HG03457 (cell line): Measurements from ENCODE around the gene MXD3.

ENCODE experiments used
- ATAC-seq: cut with Tn5 transposase; IDR thresholded peaks from one replicate; pipeline ENCODE4 v1.9.1; 2021; ENCODE audit warnings: moderate number of reproducible peaks; ENCODE audit not compliant: unreplicated experiment

Gene MXD3

DNA sequence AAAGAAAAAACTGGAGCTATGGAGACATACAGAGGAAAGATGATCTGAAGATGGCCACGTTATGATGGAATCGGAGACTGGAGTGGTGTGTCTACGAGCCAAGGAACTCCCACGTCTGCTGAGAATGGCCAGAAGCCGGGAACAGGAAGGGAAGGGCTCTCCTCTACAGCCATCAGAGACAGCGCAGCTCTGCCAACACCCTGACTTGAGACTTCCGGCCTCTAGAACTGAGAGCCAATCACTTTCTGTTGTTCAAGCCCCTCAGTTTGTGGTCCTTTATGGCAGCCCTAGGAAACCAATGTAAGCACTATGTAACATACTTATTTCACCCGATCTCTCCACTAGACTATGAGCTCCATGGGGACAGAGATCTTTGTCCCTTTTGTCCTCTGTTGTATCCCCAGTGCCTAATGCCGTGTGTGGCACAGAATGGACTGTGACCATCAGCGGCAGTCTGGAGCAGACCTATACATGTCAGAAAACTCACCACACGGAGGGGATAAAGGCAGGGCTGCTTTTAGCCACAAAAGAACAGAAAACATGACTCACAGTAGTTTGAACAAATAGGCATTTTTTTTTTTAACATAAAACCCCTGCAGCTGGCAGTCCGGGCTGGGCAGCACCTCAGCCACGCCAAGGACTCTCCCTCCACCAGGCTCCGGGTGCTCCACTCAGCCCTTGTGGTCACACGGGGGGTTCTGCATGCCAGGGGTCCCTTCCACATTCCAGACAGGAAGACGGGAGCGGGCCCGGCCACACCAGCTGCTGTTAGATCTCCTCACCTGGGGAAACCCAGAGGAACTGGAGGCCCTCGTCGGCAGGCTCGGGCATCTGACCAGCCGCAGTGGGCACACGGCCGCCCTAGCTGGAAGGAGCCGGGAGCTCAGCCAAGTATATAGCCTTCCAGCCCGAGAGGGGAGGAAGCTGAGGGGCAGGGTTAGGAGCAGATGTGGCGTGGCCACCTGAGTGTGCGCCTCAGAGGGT is 16.1 kb upstream of the MXD3 start:
- ATAC-seq: no peak

- no peak for ATAC-seq
These were observed 14.2 kb upstream of the MXD3 start for GRCh38 chr5:177325868-177326381.

GRCh38 chr5:177320879-177321278 is 9.2 kb upstream of the MXD3 start:
- no peak for ATAC-seq

GRCh38 chr5:177319913-177320588 is 8.4 kb upstream of the MXD3 start:
- no peak for ATAC-seq

DNA sequence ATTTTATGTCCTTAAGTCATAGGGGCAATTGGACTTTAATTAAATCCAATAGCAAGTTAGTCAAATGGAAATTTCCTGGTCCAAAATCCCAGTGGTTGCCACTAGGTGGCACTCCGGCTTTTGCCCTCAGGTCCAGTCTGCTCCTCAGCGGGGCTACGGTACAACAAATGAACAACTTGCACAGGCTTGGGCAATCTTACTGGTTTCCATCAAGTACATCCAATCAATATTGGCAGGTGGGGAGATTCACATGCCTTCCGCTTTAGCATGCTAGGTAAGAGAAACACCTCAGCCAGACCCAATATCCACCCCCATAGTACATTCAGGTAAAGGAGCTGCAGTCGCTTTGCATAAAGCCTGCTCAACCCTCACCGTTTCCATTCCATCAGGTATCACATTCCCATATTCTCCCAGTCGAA is 6.3 kb upstream of the MXD3 start:
- no peak for ATAC-seq

DNA sequence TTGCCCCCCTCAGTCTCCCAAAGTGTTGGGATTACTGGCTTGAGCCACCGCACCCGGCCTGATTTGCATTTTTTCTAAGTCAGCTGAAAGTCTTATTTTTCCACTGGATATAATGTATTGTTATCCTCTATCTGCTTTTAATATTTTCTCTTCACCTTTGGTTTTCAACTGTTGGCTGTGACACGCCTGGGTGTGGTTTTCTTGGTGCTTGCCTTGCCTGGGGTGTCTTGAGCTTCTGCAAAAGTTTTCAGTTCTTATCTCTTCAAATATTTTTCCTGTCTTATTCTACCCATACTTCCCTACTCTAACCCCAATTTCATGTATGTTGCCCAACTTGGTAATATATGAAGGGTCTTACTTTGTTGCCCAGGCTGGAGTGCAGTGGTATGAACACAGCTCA is 4.3 kb upstream of the MXD3 start:
- ATAC-seq: no peak

DNA sequence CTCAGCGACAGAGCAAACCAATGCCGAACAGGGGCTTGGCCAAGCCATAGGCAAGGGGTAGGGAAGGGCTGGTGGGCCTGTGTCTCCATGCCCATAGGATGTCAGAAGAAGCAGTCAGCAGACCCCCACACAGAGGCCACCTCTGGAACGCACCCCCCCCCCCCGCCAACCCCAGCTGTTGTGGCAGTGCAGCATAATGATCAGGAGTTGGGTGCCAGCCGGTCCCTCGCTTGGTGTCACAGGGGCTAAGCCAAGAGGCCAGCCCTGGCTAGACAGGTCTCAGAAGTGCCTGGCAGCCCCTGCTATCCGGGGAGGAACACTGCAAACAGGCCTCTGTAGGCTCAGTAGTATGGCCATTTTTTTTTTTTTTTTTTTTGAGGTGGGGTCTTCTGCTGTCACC is 3.7 kb upstream of the MXD3 start:
- no peak for ATAC-seq

DNA sequence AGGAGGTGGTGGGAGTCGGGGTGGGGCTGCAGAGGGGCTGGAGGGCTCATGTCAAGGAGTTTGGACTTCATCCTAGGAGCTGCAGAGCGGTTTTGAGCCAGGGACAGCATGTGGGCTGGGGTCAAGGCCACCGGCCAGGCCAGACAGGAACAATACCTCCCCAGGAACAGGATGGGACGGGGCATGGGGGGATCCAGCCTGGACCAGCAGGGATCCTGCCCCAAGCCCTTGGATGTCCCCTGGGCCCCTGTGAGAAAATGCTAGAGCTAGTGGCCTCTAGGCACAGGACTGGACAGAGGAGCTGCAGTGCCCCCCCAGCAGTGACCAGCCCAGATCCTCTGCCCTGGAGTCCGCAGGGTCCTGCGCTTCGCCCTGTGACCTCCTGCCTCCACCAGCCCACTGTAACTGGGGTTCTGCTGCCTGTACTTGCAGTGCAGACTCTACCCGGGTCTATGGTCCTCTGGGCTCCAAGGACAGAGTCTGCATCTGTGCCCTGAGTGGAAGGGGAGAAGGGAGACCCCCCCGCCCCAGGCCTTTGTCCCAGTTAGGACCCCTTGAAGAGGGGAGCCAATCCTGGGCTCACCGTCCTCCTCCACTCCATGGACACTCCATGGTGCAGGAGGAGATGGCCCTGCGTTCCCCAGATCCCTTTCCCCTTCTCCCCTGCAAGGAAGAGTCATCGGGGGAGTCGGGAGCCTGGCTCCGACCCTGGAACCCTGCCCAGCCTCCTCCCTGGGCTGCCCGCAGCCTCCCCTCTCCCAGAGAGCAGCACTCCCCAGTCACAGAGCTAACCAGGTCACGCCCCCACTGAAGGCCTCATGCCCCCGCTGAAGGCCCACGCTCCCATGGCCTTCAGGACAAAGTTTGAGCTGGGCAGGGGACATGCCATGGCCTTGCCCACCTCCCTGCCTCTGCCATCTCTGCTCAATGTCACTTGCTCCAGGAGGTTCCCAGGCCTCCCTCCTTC is 3.0 kb upstream of the MXD3 start:
- ATAC-seq: no peak

DNA sequence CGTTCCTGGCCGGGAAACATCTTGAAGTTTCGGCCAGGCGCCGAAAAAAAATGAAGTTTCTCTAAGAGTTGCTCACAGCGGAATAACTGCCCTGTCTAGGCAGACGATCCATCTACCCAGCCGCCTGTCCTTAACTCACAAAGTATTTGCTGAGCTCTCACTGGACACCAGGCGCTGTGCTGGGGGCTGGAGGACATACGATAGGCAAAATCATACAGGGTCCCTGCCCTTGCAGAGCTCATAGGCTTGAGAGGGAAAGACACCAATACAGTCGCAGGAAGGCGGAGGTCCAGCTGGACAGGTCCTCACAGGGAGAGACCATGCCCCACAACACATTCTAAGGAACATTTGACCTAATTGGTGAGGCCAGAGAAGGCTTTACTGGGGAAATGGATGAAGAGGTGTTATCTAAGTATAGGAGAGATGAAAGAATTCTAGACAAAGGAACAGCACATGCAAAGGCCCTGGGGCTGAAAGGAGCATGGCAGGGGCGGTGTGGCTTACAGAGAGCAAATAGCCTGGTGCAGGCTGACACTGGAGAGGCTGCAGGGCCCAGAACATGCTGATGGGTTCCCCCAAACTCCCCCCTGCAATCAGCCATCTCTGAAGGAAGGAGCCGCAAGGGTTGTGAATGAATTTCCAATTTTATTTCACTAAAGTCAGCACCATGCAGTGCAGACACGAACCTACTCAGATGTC is 2.0 kb upstream of the MXD3 start:
- no peak for ATAC-seq

- ATAC-seq: no peak
These were observed 1.0 kb upstream of the MXD3 start for GRCh38 chr5:177312649-177313181.

- ATAC-seq: no peak
These were observed 341 bp downstream of the MXD3 start for GRCh38 chr5:177311392-177311722.

- no peak for ATAC-seq
These were observed 824 bp downstream of the MXD3 start for GRCh38 chr5:177310757-177311391.

DNA sequence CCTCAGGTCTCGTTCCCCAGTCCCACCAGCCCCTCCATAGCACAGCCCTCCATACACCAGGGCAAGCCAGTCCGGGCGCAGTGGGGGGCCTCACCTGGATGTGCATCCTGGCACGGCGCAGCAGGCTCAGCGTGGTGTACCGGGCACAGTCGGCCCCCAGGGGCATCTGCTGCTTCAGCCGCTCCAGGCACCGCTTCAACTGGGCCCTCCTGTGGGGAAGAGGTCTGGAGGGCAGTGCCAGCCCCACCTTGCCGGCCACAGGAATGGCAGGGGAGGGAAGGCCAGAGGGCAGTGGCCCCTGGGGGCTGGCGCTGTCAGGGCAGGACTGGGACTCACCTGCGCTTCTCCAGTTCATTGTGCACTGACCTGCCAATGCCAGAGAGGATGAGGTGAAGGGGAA is 1.4 kb downstream of the MXD3 start:
- no peak for ATAC-seq

GRCh38 chr5:177309351-177310191 is 2.1 kb downstream of the MXD3 start:
- ATAC-seq: no peak

DNA sequence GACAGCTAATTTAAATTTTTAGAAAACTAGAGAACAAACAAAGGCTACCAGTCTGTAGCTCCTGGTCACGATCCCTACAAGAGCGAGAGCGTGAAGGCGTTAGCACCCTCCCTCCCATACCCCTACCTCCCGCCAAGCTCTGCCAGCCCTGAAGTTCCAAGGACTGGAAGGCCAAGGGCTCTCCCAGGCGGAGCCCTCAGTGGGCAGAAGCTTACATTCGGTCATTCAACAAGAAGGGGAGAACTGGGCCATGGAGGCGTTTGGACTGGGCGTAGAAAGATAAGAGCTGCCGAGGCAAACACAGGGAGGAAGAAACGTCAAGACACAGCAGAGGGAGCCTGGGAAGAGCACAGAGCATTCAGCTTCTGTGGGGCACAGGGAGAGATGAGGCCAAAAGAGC is 3.0 kb downstream of the MXD3 start:
- ATAC-seq: no peak

DNA sequence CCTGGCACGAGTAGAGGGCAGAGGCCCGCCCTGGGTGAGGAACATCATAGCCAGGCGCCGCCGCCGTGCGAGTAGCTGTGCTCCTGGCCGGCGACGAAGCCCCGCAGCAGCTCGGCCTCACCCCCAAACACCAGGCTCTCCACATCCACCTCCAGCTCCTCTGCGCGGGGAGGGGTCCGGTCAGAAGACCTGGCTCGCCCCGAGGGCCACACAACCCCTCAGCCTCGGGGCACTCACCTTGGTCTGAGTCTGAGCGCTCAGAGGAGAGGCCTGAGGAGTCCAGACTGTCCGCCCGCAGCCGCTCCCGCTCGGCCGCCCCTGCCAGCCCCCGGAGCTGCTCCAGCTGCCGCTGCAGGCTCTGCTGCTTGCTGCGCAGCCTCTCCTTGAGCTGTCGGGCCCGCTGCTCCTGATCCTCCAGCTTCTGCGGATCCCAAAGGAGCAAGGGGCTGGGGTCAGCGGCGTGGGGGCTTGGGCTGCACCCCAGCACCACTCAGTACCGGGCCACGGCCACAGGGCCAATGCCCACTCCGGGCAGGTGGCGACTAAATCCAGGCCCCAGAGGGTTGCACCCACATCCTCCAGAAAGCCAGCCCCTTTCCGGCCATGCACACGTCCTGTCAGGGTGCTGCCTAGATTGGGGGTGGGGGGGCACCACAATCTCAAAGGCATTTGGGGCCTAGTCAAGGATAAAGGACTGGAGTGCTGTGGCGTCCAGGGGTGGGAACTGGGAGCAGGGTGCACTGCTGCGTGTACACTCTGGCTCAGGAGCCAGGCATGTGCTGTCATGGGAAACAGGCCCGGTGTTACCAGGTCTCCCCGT is 3.9 kb downstream of the MXD3 start:
- ATAC-seq: no peak

DNA sequence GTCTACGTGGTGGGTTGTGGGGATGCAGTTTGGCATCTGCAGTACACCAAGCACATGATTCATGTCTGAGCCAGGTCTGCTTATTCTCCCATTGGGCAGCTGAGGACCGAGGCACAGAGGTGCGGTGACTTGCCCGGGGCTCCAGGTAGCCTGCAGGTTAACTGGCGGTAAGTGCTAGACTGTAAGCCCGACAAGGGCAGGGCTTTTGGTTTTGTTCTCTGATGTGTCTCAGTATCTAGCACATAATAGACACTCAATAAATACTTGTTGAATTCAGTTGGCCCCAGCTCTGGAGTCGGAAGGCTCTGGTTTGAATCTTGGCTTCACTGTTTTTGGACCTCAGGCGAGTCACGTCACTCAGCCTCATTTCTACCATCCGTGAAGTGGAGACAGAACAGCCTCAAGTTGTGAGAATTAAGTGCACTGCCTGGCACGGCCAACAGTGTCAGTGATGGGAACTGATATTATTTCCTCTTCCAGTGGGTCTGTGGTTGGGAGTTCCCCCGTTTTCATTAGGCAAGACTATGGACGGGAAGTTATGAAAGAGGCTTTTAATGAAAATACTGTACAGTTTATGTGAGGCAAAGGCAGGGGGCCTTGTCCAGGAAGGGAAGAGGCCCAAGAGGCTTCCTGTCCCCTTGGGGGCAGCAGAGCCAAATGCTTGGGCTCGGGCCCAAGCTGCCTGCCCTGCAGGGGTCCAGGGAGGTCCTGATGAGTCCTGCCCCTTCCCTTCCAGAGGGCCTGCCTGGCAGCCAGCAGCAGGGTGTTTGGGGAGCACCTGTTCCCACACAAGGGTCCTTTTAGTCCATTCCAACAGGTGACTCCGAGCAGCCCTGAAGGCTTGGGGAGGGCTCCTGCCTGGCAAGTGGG is 4.8 kb downstream of the MXD3 start:
- no peak for ATAC-seq
